Activated CD4-positive, CD25-positive, alpha-beta regulatory T cell treated with anti-CD3 and anti-CD28 coated beads, Interleukin-2, amount 50 U/mL, for 16 hours (primary cell): ENCODE measurements around the gene TRPC1.
"Not testable (repeated sequence)": the region's sequence is repeated elsewhere in the genome, so short reads cannot be mapped to it uniquely, and the experiment has no call there.

Experiments
- DNase-seq: peaks from one replicate; pipeline ENCODE4 v3.0.0-alpha.2; 2020; ENCODE audit warnings: low read depth, low spot score

Gene TRPC1

DNA sequence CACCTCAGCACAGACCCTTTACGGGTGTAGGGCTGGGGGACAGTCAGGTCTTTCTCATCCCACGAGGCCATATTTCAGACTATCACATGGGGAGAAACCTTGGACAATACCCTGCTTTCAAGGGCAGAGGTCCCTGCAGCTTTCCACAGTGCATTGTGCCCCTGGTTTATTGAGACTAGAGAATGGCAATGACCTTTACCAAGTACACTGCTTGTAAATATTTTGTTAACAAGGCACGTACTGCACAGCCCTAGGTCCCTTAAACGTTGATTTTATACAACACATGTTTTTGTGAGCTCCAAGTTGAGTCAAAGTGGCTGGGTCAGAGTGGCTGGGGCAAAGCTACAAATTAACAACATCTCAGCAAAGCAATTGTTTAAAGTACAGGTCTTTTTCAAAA is 28.8 kb downstream of the TRPC1 start:
- DNase-seq: not testable (repeated sequence)

DNA sequence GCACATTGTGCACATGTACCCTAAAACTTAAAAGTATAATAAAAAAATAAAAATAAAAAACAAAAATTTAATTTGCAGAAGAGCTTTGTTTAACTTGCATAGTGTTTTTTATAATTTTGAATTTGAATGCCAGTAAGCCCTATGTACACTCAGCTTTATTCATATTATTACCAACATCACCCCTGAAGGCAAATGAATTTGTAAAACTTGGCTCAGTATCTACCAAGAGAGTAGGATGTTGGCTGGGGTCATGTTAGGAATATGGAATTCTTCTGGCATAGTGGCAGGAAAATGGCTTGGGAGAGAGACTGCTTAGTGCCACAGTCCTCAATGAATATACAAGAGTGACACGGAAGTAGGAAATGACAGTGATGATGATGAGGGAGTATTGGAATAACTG is 30.7 kb downstream of the TRPC1 start:
- DNase-seq: no peak

DNA sequence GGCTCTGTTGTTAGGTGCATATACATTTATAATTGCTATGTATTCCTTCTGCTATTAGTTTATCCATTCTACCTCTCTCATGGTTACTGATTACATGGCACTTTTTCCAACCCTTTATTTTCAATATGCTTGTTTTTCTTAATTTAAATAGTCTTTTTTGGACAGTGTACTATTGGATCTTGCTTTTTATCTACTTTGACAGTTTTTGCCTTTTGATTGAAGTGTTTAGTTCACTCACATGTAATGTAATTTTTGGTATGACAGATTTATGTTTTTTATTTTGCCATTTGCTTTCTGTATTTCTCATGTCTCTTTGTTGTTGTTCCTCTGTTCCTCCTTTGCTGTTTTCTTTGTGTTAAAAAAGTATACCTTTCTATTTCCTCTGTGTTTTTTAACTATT is 44.5 kb downstream of the TRPC1 start:
- DNase-seq: no peak

DNA sequence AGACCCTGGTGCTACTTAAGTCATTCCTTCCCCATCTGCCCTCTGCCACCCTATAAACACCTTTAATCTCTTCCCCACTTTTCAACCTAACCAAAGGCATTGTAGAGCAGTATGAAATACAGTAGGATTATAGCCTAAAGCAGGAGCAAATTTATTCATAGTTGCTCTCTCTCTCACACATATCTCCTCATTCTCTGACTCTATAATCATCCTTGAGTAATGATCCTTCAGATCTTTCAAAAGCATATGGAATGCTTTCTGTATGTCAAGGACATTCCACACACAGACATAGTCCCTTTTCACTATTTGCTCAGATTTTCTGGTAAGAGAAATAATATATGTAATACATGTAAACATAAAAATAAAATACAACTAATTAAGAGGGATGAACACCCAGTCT is 54.1 kb downstream of the TRPC1 start:
- no peak for DNase-seq

DNA sequence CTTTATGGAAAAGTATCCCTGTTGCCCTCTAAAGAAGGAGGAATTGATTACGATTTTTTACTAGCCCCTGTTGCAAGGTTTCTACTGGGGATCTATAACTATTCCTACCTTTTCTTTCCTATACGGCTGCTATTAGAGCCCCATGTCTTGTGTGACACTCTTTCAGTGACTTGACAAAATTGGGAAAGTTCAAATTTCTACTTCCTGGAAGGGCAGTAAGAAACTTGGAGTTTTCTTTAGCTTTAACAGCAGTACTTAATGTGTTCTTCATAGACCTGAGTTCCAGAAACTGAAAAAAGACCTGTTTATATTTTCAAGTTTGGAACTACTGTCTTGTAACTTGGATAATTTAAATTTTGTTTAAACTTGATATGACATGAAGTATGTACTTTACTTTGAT is 54.7 kb downstream of the TRPC1 start:
- DNase-seq: no peak

DNA sequence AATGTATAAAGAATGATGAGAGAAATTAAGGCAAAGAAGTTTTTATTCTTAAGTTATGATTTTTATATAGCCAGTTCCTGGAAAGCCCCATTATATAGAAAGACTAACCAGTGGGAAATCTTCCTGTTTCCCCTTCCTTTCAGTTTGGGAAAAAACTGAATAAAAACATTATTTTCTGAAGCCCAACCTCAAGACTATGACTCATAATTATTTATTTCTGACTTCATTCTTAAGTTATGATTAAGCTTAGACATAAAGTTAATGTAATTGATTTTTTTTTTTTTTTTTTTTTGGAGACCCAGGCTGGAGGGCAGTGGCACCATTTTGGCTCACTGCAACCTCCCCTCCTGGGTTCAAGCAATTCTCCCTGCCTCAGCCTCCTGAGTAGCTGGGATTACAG is 55.8 kb downstream of the TRPC1 start:
- DNase-seq: no peak

DNA sequence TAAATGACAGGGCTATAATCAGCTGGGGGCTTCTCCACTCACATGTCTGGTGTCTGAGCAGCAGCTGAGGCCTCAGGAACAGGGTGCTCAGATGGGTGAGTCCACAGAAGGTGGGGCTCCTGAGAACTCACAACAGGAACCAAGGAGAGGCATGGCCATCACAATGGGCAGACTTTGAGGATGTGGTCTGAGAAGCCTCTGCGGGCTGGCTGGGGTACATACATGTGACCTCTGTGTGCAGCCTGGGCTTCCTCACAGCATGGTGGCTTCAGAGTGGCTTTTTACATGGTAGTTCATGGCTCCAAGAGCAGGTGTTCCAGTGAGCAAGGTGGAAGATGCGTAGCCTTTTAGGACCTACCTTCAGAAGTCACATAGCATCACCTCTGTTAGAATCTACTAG is 58.8 kb downstream of the TRPC1 start:
- DNase-seq: no peak

DNA sequence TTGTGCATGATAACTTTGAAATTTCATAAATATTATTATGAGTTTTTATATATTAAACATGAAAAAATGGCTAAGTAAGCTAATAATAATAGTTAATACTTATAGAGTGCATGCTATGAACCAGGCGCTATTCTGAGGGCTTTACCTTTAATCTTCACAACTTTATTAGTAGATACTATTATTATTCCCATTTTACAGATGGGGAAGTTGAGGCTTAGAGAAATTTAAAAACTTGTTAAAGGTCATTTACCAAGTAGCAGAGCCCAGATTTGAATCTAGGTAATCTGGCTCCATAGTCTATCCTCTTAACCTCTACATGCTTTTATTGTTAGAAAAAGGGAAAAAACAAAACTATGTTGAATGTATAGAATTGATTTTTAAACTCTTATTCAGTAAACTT is 60.4 kb downstream of the TRPC1 start:
- no peak for DNase-seq

DNA sequence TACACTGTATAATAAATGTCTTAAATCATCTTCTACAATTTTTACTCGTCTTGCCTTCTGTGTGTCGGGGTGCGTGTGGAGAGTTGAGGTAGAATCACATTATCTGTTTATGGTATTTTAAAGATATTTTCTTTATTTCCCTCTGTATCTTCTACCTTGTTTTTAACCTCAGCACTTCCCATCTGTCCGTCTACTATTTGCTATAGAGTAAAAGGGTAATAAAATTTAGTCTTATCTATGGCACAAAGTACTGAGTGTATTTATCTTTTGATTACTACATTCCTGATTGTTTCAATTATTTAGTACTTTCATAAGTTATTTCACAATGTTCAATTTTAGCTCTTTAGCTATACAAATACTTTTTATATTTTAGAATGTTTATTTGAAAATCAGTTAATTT is 62.2 kb downstream of the TRPC1 start:
- no peak for DNase-seq

DNA sequence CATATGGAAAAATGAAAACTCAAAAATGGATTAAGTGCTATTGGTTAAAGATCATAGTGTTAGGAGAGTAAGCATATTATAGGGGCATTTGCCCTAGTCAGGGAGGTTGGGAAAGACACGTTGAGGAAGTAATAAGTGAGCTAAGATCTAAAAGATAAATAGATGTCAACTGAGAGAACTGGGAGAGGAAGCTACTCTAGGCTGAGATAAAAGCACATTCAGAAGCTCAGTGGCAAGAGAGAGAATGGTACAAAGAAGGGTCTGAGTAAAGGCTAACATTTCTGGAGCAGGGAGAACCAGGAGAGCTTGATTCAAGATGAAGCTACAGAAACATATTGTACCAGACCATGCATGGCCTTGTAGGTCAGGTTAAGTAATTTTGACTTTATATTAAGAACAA is 63.9 kb downstream of the TRPC1 start:
- DNase-seq: no peak

DNA sequence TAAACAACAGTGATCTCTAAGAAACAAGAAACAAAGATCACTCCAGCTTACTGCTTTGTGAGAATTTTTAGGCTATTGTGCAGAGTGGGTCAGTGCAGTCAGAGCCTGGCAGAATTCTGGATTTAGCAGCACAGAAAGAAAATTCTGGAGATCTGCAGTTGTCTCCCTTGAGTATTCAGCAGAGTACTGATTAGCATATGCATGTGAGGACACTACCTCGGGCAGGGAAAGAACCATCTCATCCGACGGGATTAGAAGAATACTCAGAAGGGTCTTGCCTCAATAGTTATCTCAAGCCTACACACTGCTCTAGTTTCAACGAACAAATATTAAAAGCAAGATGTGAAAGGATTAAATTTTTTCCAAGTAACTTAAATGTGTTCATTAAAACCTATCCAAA is 70.7 kb downstream of the TRPC1 start:
- no peak for DNase-seq

DNA sequence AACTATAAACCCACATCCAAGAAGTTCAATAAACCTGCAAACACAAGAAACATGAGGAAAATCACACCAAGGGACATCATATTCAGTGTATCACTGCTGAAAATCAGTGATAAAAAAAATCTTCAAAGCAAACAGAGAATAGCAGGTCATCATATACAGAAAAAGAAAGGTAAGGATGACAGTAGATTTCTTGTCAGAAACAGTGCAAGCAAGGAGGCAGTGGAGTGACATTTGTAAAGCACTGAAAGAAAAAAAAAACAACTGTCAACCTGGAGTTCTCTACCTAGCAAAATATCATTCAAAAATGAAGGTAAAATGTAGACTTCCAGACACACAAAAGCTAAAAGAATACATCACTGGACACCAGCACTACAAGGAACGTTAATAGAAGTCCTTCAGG is 71.5 kb downstream of the TRPC1 start:
- DNase-seq: no peak

DNA sequence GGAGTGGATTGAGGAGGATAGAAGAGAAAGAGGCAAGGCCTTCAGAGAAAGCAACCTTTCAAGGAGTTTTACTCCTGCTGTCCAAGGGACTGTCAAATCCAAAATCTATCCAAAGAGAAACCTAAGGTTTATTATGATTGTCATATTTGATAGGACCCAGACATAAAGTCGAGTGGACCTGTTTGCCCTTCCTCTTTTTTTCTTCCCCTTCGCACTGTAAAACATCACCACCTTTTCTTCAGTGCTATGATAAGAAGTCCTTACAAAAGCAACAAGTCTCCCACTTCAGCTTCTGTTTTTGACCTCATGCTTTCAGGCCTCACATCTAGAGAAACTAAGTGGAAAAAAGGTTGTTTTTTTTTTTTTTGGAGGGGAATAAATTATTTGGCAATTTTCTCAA is 73.0 kb downstream of the TRPC1 start:
- DNase-seq: no peak

DNA sequence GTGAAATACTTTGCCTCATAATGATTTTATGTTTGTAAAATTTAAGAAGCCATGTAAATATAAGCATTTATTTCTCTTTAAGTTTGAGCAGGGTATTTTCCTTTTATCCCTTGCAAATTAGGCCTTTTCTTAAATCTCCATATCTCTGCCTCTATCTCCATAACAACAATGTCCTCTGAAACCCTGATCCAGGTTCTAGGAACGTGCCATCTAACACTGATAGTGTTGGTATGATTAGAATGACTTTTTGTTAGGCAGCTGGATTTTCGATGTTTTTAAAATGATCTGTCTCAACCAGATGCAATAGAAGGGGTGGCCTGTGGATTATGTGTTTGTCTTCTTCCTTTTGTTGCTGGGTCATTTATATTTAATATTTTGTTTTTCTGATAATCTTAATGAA is 77.9 kb downstream of the TRPC1 start:
- no peak for DNase-seq

DNA sequence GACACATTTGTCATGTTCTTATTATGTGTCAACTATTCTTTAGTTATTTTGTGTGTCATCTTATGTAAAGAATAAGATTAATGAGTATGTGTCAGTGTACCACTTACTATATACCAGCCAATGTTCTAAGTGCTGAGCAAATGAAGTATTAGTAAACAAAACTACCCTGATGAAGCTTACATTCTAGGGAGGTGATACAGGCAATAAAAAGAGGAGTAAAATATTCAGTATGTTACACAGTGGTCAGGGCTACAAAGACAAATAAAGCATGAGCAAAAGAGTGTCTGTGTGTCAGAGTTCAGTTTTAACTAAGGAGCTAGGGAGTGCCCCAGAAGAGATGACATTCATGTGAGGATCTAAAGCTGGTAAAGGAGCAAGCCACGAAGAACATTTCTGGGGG is 79.1 kb downstream of the TRPC1 start:
- no peak for DNase-seq

DNA sequence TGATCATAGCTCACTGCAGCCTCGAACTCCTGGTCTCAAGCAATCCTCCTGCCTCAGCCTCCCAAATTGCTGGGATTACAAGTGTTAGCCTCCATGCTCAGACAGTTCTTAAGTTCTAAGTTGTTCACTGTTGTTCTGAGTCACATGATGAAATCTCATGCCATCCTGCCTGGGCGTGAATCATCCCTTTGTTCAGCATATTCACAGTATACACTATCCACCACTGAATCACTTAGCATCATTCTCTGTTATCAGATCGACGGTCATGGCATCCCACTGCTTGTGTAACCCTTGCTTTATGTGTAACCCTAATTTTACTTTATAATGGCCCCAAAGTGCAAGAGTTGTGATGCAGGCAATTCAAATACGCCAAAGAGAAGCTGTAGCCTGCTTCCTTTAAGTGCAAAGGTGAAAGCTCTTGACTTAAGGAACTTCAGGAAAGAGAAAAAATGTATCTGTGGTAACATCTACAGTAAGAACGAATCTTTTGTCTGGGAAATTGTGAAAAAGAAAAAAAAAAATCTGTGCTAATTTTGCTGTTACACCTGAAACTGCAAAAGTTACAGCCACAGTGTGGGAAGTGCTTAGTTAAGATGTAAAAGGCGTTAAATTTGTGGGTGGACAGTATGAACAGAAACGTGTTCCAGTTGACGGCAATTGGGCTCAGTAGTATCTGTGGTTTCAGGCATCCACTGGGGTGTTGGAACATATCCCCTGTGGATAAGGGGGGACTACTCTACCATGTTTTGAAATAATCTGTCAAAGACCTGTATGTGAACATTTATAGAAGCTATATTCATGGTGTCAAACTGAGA is 84.5 kb downstream of the TRPC1 start:
- no peak for DNase-seq

DNA sequence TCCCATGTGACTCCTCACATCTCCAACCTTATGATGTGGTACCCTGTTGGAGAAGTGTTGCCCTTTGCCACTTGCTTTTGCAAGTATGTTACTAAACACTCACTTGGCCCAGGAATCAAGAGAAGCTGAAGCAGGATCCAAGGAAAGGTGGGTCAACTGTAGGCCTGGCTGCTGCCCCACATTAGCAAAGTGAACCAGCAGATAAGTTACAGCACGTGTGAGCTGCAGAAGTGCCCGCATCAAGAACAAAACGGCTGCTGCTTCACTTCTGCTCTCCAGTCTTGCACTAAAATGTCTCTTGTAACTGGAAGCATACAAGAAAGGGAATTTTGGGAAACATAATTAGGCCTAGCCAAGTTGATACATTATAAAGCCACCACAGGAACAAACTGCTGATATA is 85.4 kb downstream of the TRPC1 start:
- no peak for DNase-seq

DNA sequence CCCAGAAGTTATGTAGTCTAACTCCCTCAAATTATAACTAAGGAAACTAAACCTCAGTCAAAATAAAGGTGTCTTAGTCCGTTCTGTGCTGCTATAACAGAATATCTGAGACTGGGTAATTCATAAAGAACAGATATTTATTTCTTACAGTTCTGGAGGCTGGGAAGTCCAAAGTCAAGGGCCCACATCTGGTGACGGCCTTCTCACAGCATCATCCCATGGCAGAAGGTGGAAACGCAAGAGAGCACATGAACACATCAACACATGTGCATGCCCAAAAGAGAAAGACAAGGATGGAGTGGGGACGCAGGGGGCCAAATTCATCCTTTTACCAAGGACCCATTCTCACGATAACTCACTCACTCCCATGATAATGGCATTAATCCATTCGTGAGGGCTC is 92.0 kb downstream of the TRPC1 start:
- DNase-seq: no peak

DNA sequence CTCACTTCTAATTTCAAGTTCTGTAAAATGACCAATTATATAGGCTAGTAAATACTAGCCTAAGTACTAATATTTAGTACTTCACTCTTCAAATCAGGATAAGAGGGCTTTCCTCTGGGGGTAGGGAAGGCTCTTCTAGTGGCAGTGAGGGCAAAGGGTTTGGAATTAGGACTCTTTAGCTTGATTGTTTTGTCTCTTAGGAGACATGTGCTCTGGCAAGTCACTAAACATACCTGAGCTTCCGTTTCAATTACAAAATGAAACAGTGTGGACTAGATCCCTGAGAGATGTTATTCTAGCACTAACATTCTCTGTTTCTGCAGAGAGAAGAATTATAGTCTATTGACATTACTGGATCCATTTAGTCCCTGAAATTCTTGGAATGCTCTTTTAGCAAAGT is 93.5 kb downstream of the TRPC1 start:
- no peak for DNase-seq

DNA sequence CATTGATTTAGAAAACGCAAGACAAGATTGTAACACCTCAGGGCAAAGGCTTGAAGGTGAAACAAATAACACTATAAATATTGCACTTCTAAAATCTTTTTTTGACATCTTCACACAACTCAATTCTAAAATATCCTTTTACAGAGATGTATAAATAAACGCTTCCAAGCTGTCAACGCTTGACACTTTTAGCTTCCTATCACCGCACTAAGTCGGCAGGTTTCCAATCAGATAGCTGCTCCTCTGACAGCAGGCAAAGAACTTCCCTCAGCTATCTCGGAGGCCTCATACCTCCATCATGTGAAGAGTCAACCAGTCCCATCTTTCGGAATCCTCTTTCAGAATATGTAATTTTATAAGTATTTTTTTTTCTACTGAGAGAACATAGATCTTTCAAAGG is 94.1 kb downstream of the TRPC1 start:
- DNase-seq: no peak

DNA sequence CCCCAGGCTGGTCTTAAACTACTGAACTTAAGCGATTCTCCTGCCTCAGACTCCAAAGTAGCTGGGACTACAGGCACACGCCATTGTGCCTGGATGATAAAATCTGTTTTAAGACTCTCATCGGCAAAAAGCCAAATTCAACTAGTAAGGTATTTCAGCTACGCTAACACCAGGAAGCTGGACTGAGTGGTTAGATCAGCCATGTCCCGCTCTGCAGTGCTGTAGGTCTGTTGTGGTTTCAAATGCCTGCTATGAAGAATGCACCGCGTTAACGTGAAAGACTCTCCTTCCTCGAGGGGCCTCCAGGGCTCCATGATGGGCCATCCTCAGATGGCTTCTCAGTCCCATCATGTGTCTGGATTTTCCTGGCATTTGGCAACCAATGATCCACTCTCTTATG is 94.8 kb downstream of the TRPC1 start:
- DNase-seq: no peak

DNA sequence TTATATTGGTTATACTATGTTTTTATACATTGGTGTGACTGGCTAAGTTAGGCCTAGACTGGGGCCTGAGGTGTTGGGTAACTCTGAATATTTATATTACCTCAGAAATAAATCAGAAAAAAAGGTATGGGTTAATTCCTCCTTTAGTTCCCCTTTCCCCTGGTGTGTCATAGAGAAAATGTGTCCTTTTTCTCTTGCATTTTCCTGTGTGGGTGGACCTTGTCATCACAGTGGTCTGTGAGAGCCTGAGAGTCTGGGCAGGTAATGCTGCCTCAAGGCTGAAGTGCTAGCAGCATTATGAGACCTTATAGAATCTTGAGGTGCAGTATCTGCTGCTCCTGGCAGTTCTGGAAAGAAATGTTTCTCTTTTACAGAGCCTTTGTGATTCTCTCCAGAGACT is 95.3 kb downstream of the TRPC1 start:
- no peak for DNase-seq

DNA sequence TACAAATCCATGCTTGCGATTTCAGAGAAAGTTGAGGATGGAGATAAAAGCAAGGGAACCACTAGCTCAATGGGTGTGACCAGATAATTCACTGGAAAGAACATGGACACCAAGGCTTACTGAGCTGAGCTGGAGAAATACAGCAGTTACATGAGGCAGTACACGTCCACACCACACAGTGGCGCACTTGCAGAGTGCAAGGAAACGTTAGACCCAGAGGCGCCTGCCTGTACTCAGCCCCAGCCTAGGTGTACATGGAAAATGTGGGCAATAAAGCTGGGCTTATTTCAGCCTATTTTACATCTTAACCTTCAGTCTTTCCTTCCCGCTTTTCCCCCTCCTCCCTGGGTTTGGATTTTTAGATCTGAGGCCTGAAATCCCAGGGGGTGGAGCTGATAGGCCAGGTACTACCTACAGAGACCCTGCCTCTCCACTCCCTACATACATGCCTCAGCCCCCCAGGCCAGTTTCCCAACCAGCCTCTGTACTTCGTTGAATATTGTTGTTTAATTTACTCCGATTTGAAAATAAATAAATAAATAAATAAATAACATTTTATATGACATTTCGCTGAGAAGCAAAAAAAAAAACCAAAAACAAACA is 105.0 kb downstream of the TRPC1 start:
- peak; percentile 6 for DNase-seq

DNA sequence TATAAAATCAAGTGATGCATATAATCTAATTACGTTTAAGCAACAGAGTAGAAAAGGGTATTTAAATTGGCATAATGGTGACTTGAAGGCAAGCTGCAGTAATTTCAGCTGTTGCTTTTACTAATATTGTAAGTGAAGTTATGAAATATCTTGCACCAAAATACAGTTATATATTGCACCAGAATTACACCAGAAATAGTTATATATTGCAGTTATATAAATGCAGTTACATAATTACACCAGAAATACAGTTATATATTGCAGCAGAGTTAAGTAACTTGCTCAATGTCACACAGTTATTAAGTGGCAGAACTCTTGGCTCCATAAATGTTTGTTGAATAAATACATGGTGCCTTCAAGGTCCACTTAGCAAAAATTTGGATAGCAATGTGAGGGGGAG is 113.7 kb downstream of the TRPC1 start:
- DNase-seq: no peak
